Neuronal stem cell (in vitro differentiated cells): ENCODE measurements around the gene PROZ.

Source experiments
- DNase-seq: peaks from one replicate; pipeline ENCODE4 v3.0.0-alpha.2; 2013; ENCODE audit warnings: low spot score
- H2AFZ ChIP-seq: one replicate; pipeline ENCODE4 v1.6.1; 2013; ENCODE audit warnings: mild to moderate bottlenecking, low read length, inconsistent platforms
- H2AK5ac ChIP-seq: 2 replicates; pipeline ENCODE4 v1.6.1; 2013; ENCODE audit warnings: low read depth, mild to moderate bottlenecking, inconsistent platforms, low read length, moderate library complexity, mixed read lengths
- H2BK120ac ChIP-seq: 2 replicates; pipeline ENCODE4 v1.6.1; 2013; ENCODE audit warnings: low read depth, mild to moderate bottlenecking, inconsistent platforms, low read length, moderate library complexity, mixed read lengths
- H2BK12ac ChIP-seq: one replicate; pipeline ENCODE4 v1.6.1; 2013; ENCODE audit warnings: low read length, inconsistent platforms
- H2BK15ac ChIP-seq: 2 replicates; pipeline ENCODE4 v1.6.1; 2013; ENCODE audit warnings: mild to moderate bottlenecking, low read length, inconsistent platforms, mixed read lengths
- H2BK5ac ChIP-seq: one replicate; pipeline ENCODE4 v1.6.1; 2013; ENCODE audit warnings: inconsistent platforms, mild to moderate bottlenecking, low read length, moderate library complexity
- H3K14ac ChIP-seq: one replicate; pipeline ENCODE4 v1.6.1; 2013; ENCODE audit warnings: low read length, inconsistent platforms
- H3K18ac ChIP-seq: 2 replicates; pipeline ENCODE4 v1.6.1; 2013; ENCODE audit warnings: low read length, inconsistent platforms
- H3K23ac ChIP-seq: 2 replicates; pipeline ENCODE4 v1.6.1; 2013; ENCODE audit warnings: low read depth, mild to moderate bottlenecking, mixed read lengths, low read length, inconsistent platforms; ENCODE audit not compliant: poor library complexity
- H3K27ac ChIP-seq: replicated peaks from 3 replicates; pipeline ENCODE4 v1.5.1; 2013; ENCODE audit warnings: low read length, inconsistent platforms
- H3K27me3 ChIP-seq, 3 experiments: 2 replicates each; pipeline ENCODE4 v1.6.1; 2013; ENCODE audit warnings: low read length in 3 of 3, mild to moderate bottlenecking in 2 of 3, inconsistent platforms in 1 of 3, low read depth in 1 of 3, mixed read lengths in 1 of 3, moderate library complexity in 1 of 3; ENCODE audit not compliant: control insufficient read depth in 3 of 3, insufficient read depth in 3 of 3
- H3K36me3 ChIP-seq, 2 donors: replicated peaks in 1 of 2; 2 replicates each; pipeline ENCODE4 v1.6.1; 2013; ENCODE audit warnings: low read length in 2 of 2; ENCODE audit not compliant: control insufficient read depth in 2 of 2, insufficient read depth in 2 of 2
- H3K4ac ChIP-seq: 2 replicates; pipeline ENCODE4 v1.6.1; 2013; ENCODE audit warnings: inconsistent platforms, mild to moderate bottlenecking, low read length, moderate library complexity
- H3K4me1 ChIP-seq, 2 donors: 1 replicate in 1 of 2; 2 replicates in 1 of 2; pipeline ENCODE4 v1.6.1; 2013; ENCODE audit warnings: low read length in 2 of 2, low read depth in 1 of 2; ENCODE audit not compliant: control insufficient read depth in 2 of 2, insufficient read depth in 1 of 2
- H3K4me2 ChIP-seq: one replicate; pipeline ENCODE4 v1.6.1; 2013; ENCODE audit warnings: mild to moderate bottlenecking, low read length, inconsistent platforms; ENCODE audit not compliant: insufficient read depth, poor library complexity, severe bottlenecking
- H3K4me3 ChIP-seq, 2 donors: 2 replicates each; pipeline ENCODE4 v1.5.1; 2013; ENCODE audit warnings: low read length in 2 of 2, mild to moderate bottlenecking in 2 of 2, inconsistent platforms in 1 of 2, moderate library complexity in 1 of 2
- H3K79me1 ChIP-seq: one replicate; pipeline ENCODE4 v1.6.1; 2013; ENCODE audit warnings: low read depth, mild to moderate bottlenecking, inconsistent platforms, low read length, moderate library complexity
- H3K9ac ChIP-seq: one replicate; pipeline ENCODE4 v1.6.1; 2013; ENCODE audit warnings: mild to moderate bottlenecking, low read depth, low read length, inconsistent platforms; ENCODE audit not compliant: poor library complexity
- H3K9me3 ChIP-seq, 2 donors: replicated peaks in 1 of 2; 2 replicates each; pipeline versions ENCODE3 to v1.6.1; 2013; ENCODE audit warnings: low read length in 2 of 2, mild to moderate bottlenecking in 2 of 2, inconsistent platforms in 1 of 2, low read depth in 1 of 2, mixed read lengths in 1 of 2, moderate library complexity in 1 of 2; ENCODE audit not compliant: control insufficient read depth in 2 of 2, insufficient read depth in 1 of 2
- H4K8ac ChIP-seq: one replicate; pipeline ENCODE4 v1.6.1; 2013; ENCODE audit warnings: low read depth, mild to moderate bottlenecking, inconsistent platforms, low read length, moderate library complexity
- H4K91ac ChIP-seq: one replicate; pipeline ENCODE4 v1.6.1; 2013; ENCODE audit warnings: low read length, low read depth, mild to moderate bottlenecking, inconsistent platforms; ENCODE audit not compliant: poor library complexity
- WGBS, 2 donors: extraction: QIAGEN DNeasy Blood & Tissue Kit; methylation state at CpG; one replicate each; pipeline ENCODE4 v1.1.7; 2013; ENCODE audit warnings: missing lambda C conversion rate in 2 of 2, mixed read lengths in 1 of 2; ENCODE audit not compliant: insufficient read length in 2 of 2, insufficient replicate concordance in 1 of 2; ENCODE audit errors: extremely low coverage in 2 of 2; 5-methylcytosine and 5-hydroxymethylcytosine counted together

Gene PROZ

GRCh38 chr13:113120300-113121182 lies 37.9 kb upstream of the PROZ start:
- H4K91ac ChIP-seq: no peak overlapping the region
- H2AFZ ChIP-seq: no peak overlapping the region
- peaks cover 10 to 11% of the 10 kb centered on the region in 2 donors for H3K4me1 ChIP-seq
- no peak for DNase-seq
- H3K23ac ChIP-seq: no peak overlapping the region
- H3K9me3 ChIP-seq: peaks cover 0 to 4% of the 10 kb centered on the region in 2 donors
- no peak overlapping the region for H3K4ac ChIP-seq
- H3K9ac ChIP-seq: no peak overlapping the region
- no peak overlapping the region for H2BK5ac ChIP-seq
- peak overlapping the region; percentile 54 for H2AK5ac ChIP-seq
- H3K36me3 ChIP-seq: peaks cover 0 to 2% of the 10 kb centered on the region in 2 donors
- H3K18ac ChIP-seq: peak overlapping the region; percentile 54
- H3K4me3 ChIP-seq: no peak overlapping the region
- H2BK15ac ChIP-seq: peak overlapping the region; percentile 20
- H2BK12ac ChIP-seq: no peak overlapping the region
- H3K4me2 ChIP-seq: no peak overlapping the region
- H3K27me3 ChIP-seq: peaks cover 0 to 6% (median 0%) of the 10 kb centered on the region in 3 experiments
- no peak overlapping the region for H3K14ac ChIP-seq
- no peaks in the 10 kb centered on the region for H3K79me1 ChIP-seq
- no peak overlapping the region for H4K8ac ChIP-seq
- WGBS, 2 donors: no CpG with 5 or more reads among the region's 19 CpGs
- no peak overlapping the region for H3K27ac ChIP-seq
- no peak overlapping the region for H2BK120ac ChIP-seq

DNA sequence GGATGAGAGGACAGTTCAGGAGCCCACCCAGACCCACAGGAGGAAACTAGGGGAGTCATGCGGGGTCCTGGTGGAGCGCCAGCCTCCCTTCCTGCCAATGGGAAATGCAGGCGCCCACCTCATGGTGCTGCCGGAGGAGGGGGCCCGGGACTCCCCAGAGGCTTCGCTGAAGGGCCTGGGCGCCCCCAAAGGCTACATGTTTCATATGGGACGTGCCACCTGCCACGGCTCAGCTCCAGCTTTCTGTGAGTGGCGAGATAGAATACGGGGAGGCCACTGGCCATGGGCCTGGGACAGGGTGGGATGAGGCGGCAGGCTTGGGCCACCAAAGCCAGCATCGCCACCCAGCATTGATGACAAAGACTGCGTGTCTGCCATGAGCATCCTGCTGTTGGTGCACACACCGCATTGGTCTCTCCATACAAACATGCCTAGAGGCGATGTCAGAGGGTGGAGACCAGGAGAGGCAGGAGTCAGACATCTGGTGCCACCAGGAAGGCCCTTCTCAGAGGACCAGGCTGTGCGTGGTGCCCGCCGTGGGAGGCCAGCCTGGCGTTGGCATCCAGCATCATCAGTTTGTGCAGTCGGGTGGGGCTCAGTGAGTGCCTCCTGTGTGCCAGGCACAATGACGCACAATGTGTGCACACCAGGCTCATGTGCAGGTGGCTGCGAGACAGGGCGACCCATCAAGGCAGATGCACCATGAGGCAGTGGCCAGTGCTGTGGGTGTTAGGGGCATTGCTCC lies 37.1 kb upstream of the PROZ start:
- Histone ChIP-seq H4K91ac (no peak overlapping the region), H3K4me2 (no peak overlapping the region), H2AK5ac (peak overlapping the region; percentile 54), H3K23ac (peak overlapping the region; percentile 27), H2BK120ac (peak overlapping the region; percentile 7), H3K9me3 (peaks cover 0 to 4% of the 10 kb centered on the region in 2 donors), H2BK5ac (no peak overlapping the region), H3K27ac (no peak overlapping the region), H2BK15ac (peak overlapping the region; percentile 35), H3K14ac (peak overlapping the region; percentile 82), H2AFZ (no peak overlapping the region), H4K8ac (no peak overlapping the region), H3K4me1 (peaks cover 10 to 11% of the 10 kb centered on the region in 2 donors), H3K9ac (peak overlapping the region; percentile 31), H3K4ac (peak overlapping the region; percentile 28), H3K36me3 (peaks cover 0 to 2% of the 10 kb centered on the region in 2 donors), H3K27me3 (peaks cover 0 to 8% (median 0%) of the 10 kb centered on the region in 3 experiments), H2BK12ac (peak overlapping the region; percentile 87), H3K18ac (peak overlapping the region; percentile 16), H3K4me3 (peak overlapping the region in 1 of 2 donors; percentile 54), H3K79me1 (no peaks in the 10 kb centered on the region)
- no peak for DNase-seq
- WGBS, 2 donors: no CpG with 5 or more reads among the region's 24 CpGs

DNA sequence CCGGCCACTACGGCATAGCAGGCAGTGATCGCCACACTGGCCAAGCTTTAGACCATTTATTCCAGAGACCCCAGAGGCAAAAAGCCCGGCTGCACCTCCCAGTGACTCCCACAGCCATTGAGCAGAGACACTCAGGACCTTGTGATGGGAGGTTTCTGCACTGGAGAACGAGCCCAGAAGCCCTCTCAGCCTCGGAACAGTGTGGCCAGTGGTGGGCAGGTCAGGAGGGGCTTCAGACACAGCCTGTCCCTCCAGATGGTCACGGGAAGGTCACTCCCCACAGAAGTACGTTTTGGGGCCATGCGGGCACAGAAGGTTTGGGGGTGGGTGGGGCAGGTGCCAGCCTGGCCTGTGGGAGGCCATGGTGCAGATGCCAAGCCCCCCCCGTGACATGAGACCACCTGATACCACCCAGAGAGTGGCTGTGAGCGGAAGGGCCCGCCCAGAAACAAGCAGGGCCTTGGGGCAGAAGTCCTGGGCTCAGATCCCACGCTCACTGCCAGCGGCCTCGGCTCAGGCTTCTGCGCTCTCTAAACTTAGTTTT lies 36.4 kb upstream of the PROZ start:
- Histone ChIP-seq H2BK12ac (peak overlapping the region; percentile 87), H3K9ac (no peak overlapping the region), H3K27ac (no peak overlapping the region), H2AK5ac (peak overlapping the region; percentile 83), H3K79me1 (no peaks in the 10 kb centered on the region), H4K91ac (no peak overlapping the region), H3K4me2 (no peak overlapping the region), H3K4me3 (peak overlapping the region in 1 of 2 donors; percentile 54), H2BK120ac (peak overlapping the region; percentile 7), H3K27me3 (peaks cover 0 to 9% (median 0%) of the 10 kb centered on the region in 3 experiments), H4K8ac (no peak overlapping the region), H3K18ac (no peak overlapping the region), H2AFZ (peak overlapping the region; percentile 81), H3K4me1 (peaks cover 10 to 11% of the 10 kb centered on the region in 2 donors), H3K9me3 (peaks cover 0 to 4% of the 10 kb centered on the region in 2 donors), H2BK5ac (no peak overlapping the region), H3K4ac (peak overlapping the region; percentile 79), H3K36me3 (peaks cover 0 to 2% of the 10 kb centered on the region in 2 donors), H3K14ac (peak overlapping the region; percentile 82), H3K23ac (peak overlapping the region; percentile 8), H2BK15ac (peak overlapping the region; percentile 35)
- WGBS, 2 donors: no CpG with 5 or more reads among the region's 16 CpGs
- no peak for DNase-seq
